GM21423 (cell line): Measurements from ENCODE around the gene NOTCH1.
"Not testable (repeated sequence)": the region's sequence is repeated elsewhere in the genome, so short reads cannot be mapped to it uniquely, and the experiment has no call there.

Source experiments
- ATAC-seq: cut with Tn5 transposase; IDR thresholded peaks from one replicate; pipeline ENCODE4 v1.9.1; 2021; ENCODE audit warnings: mild to moderate bottlenecking, moderate library complexity; ENCODE audit not compliant: unreplicated experiment

NOTCH1 gene

DNA sequence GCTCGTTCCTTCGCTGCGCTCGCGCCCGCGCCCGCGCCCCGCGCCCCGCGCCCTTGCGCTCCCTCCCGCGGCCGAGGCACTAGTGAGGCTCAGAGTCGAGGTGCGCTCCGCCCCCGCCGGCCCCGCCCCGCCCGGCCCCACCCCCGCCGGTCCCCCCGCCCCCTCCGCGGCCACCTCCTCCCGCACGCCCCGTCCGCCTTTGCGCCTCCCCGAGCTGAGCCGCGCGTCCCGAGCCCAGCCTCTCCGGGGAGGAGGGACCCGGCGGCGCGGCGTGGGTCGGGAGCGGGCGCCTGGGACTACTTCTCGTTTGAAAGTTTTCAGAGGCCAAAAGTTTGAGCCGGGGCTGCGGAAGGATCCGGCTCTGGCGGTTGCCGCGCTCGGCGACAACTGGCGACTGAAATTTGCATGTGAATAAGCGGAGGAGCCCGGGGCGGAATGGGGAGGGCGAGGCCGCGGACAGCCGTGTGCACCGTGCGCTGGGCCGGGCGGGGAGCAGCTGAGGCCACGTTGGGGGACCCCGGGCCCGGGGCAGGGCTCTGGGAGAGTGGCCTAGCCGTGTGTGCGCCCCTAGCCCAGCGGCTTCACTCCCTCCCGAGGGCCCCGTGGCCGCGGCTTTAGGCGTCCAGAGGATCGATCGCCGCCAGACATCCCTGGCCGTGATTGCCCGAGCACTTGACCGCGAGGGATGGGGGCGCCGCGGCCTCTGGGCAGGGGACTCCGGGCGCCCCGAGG lies at the start of gene NOTCH1:
Gene NOTCH1 (minus strand): TSS at position 84 of the 732 bp plus-strand sequence. CDS start 262 bp downstream, outside the sequence.
- ATAC-seq, result peak; percentile 48

DNA sequence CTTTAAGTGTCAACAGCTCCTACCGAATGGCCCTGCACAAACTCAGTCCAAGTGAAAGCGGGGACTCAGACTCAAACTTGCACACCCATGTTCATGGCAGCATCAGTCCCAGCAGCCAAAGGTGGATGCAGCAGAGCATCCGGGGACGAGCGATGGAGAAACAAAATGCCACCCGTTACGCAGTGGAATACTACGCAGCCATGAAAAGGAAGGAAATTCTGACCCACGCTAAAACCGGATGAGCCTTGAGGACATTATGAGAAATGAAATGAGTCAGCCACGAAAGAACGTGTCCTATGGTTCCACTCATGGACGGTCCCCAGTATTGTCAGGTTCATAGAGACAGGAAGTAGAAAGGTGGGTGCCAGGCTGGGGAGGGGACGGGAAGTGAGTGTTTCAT lies 48.6 kb upstream of the NOTCH1 start:
- no peak for ATAC-seq

GRCh38 chr9:136593581-136593980 lies 47.7 kb upstream of the NOTCH1 start:
- ATAC-seq, result no peak

GRCh38 chr9:136592666-136593065 lies 46.8 kb upstream of the NOTCH1 start:
- ATAC-seq, result no peak

DNA sequence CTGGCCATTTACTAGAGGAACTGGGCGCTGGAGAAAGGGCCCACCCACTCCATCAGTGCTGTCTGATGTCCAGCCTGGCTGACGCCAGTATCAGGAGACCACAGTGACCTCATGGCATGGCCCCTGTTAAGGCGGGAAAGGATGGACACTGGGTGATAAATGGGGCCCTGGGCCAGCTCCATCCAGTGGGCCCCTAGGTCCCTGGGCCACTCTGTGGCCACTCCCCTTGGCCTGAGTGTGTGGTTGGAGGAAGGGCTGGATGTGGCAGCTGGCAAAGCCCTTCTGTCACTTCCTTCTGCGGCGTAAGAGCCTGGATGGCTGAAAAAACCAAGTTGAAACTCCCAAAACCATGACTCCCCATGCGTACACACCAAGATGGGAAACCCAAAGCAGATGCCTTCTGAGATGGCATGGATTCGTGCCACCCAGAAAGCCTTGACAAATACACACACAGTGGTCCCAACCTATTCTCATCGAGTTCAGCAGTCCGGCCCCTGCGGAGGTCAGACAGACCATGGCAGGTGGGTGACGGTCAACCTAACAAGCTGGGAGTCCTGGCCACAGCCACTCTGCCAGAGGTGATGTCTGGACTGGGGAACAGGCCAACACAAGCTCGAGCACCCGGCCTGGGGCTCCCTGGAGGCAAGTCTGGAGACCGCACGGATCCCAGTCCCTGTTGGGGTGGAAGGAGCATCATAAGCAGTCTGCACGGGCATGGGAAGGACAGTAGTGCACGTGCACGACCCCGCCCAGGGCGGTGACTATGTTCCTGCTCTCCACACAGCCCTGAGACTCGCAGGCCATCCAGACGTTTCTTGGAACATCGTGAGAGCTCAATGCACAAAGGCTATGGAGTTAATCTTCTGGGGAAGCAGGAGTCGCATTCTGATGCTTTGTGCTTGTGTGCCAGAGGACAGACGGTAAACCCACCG lies 45.2 kb upstream of the NOTCH1 start:
- no peak for ATAC-seq

DNA sequence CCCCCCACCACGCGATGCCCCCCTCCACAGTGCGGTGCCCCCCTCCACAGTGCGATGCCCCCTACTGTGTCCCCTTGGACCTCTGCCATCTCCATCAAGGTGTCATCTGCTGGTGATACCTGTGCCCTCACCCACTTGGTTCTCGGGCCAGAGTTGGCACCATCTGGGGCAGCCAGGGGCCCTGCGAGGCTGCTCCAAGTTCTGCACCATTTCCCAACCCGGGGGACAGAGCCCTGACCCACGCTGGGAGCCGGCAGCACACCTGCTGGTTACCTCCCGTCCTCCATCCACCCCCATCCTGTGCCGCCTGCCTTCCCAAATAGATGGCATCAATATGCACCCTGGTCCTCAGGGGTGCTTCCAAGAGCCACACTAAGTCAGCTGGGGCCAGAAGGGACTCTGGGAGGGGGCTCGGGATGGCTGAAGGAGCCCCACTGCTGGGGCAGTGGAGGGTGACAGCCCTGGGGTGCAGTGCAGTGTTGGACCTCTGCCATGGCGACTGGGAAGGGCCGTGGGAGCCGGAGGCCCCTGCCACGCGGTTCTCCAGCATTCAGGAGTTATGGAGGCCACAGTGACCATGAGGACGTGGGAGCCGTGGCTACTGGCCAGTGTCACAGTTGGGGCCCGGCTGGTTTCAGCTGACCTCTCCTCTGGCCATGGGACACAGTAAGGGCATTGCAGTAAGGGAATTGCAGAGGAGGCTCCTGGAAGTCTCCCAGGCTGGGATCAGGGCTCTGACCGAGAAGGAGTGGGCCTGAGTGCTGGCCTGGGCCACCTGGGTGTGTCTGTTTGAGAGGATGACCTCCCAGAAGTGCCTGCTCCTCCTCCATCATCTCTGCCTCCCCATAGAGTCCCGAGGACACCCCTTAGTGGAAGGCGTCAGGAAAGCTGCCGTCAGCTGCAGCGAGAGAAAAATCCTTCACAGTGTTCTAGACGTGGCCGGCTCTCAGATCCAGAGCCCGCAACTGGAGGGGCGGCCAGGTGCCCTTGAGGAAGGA lies 44.2 kb upstream of the NOTCH1 start:
- ATAC-seq, result no peak

GRCh38 chr9:136588663-136589464 lies 43.0 kb upstream of the NOTCH1 start:
- no peak for ATAC-seq

- no peak for ATAC-seq
Measured at GRCh38 chr9:136587944-136588662, 42.3 kb upstream of the NOTCH1 start.

DNA sequence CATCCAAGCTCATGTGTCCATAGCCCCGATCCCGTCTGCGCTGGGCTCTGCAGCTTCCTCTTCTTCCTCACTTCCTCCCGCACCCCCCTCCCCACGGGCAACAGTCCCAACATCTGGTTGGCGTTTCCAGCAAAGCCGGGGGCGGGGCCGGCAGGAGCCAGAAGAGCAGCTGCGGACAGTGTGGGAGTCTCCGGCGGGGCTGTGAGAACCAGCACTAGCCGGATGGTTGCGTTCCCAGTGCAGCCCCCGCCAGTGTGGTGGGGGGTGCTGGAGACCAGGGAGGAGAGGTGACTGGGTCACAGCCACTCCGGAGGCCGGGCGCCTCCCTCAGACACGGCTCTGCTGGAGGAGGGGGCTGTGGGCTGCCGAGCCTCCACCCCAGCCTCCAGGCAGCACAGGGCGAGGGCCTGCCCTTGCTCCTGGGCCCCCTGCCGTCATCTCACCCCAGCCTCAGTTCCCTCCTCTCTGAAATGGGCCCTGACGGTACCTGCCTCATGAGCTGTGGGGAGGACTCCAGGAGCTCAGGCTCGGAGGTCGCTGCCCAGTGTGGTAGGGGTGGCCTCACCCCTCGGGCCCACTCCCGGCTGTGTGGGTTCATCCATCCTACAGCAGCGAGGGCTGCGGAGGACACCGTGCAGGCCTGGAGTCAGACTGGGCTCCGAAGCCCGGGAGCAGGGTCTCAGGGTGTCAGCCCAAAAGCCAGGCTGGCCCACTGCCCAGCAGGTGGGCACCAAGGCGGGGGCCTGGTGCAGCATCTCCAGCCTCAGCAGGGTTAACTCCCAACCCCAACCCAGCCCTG lies 41.5 kb upstream of the NOTCH1 start:
- no peak for ATAC-seq

DNA sequence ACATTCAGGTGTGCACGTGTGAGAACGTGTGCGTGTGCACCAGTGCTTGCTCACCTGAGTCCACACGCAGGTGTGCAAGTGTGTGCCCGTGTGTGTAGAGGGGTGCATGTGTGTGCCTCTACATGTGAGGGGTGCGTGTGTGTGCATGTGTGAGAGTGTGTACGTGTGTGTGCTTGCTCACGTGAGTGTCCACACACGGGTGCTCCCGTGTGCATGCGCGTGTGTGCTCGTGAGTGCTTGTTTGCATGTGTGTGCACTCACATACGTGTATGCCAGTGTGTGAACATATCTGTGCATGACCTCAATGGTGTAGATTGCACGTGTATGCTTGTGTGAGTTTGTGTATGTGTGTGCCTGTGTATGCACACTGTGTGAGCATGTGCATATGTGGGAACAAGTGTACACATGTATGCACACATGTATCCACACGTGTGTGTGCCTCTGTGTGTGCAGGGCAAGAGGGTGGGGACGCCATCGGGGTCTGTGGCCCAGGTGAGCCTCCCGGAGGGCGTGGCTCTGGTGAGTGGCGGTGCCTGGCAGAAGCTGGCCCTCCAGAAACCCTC lies 40.6 kb upstream of the NOTCH1 start:
- ATAC-seq, result no peak

DNA sequence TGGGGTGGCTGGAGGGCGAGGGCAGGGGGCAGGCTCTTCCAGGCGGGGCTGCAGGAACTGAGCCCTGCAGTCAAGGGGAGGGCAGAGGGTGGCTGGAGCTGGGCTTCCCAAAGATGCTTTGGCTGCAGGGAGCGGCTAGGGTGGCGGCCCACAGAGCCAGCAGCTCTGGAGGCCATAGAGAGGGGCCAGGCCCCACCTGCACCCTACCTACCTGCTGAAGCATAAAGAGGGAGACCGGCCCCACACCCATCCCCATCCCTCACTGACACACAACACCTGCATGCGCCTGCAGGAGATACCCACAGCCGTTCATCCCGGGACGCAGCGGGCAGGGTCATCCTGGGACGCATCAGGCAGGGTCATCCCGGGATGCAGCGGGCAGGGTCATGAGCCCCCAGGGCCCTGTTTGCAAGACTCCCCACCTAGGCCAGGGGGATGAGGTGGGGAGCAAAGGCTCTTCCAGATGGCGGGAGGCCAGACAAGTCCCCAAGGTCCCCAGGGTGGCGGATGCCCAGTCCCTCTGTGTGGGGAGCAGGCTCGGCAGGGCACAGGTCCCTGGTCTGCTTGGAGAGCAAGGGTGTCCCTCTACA lies 39.8 kb upstream of the NOTCH1 start:
- no peak for ATAC-seq

GRCh38 chr9:136584934-136585333 lies 39.1 kb upstream of the NOTCH1 start:
- no peak for ATAC-seq

- no peak for ATAC-seq
Measured at GRCh38 chr9:136584401-136584932, 38.6 kb upstream of the NOTCH1 start.

DNA sequence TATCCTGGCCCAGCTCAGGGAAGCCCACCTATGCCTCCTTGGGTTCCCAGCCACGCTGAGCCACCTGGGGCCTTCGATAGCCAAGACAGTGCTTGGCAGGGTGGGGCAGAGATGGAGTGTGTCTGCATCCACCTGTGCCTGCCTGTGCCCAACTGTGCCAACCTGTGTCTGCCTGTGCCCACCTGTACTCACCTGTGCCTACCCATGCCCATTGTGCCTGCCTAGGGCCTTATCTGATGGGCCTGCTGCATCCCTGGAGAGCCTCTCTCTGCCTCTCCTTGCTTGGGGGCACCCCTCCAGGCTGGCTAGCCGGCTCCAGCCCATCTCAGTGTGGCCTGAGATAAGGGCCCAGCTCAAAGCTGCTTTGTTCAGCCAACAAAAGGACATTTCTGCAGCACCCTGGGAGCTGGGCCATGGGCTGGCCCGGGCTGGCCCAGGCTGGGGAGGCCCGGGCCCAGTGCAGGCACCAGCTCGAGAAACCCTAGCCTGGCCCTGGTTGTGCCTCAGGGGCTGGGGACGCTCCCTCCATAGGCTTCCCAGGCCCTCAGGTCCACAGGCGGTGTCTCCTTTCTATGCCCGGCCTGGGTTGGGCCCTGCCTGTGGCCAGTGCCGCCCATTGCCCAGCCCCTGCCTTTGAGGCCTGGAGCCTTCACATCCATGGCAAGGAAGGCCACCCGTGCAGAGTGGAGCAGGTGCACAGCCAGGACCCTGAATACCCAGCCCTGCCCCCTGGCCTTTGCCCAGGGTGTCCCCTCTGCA lies 37.3 kb upstream of the NOTCH1 start:
- ATAC-seq, result no peak

GRCh38 chr9:136581614-136582447 lies 36.0 kb upstream of the NOTCH1 start:
- ATAC-seq, result no peak

- ATAC-seq, result not testable (repeated sequence)
Measured at GRCh38 chr9:136579650-136580219, 33.9 kb upstream of the NOTCH1 start.
